Measurements from ENCODE around the gene ATG7.

- no peak for TF ChIP-seq CTCF (IDR thresholded peaks at IDR 0.05)
- peak in 1 of 2 donors; percentile 36 for TF ChIP-seq POLR2A (IDR thresholded peaks at IDR 0.05)
These were observed 298.7 kb downstream of the ATG7 start for GRCh38 chr3:11570789-11571495.
